Measurements from ENCODE around the gene OSM. TPM values are rescaled to one million over a fixed set of nuclear protein-coding genes. Genes with fewer than 3 reads are reported as not detected.

Gene OSM
- polyA plus RNA-seq: under 1 TPM; 0.22 to 0.63 TPM

GRCh38 chr22:30266445-30267381, at the start of gene OSM:
Gene OSM, minus strand, starts transcription at chr22:30266851. Its CDS starts 52 bp downstream, at chr22:30266799.
- H3K9me3 ChIP-seq (ENCODE audit: control insufficient read depth in 2 of 2, insufficient read depth in 1 of 2, low read depth in 1 of 2, low read length in 1 of 2): no peaks in the 10 kb centered on the region
- H3K4me1 ChIP-seq (ENCODE audit: control insufficient read depth in 2 of 2, insufficient read depth in 2 of 2, low read length in 1 of 2): peaks cover 0 to 11% of the 10 kb centered on the region in 2 donors
- peak within 1 kb of the TSS; percentile 11 to 19 for H3K27ac ChIP-seq (ENCODE audit: low read depth in 2 of 2, low read length in 1 of 2)
- WGBS, 2 donors: 58 to 63% methylated on average over 35 of the region's 35 CpGs
- H3K27me3 ChIP-seq (ENCODE audit: control insufficient read depth in 1 of 2, insufficient read depth in 2 of 2, low read length in 2 of 2): no peaks in the 10 kb centered on the region
- peak within 1 kb of the TSS in 1 of 2 donors; percentile 18 for H3K4me3 ChIP-seq (ENCODE audit: low read depth in 1 of 2, low read length in 2 of 2)
- H3K36me3 ChIP-seq (ENCODE audit: control insufficient read depth in 2 of 2, insufficient read depth in 2 of 2, low read length in 1 of 2): no peaks in the 10 kb centered on the region

GRCh38 chr22:30315962-30316576, 49.4 kb upstream of the OSM start:
- 77% methylated on average over 2 of the region's 2 CpGs for WGBS, 2 donors
- H3K4me1 ChIP-seq (ENCODE audit: control insufficient read depth in 2 of 2, insufficient read depth in 2 of 2, low read length in 1 of 2): peaks cover 14 to 58% of the 10 kb centered on the region in 2 donors

GRCh38 chr22:30314915-30315314, 48.3 kb upstream of the OSM start:
- Histone ChIP-seq H3K27ac (ENCODE audit: low read depth in 2 of 2, low read length in 1 of 2) (peak overlapping the region in 1 of 2 donors; percentile 15), H3K27me3 (ENCODE audit: control insufficient read depth in 1 of 2, insufficient read depth in 2 of 2, low read length in 2 of 2) (no peaks in the 10 kb centered on the region), H3K9me3 (ENCODE audit: control insufficient read depth in 2 of 2, insufficient read depth in 1 of 2, low read depth in 1 of 2, low read length in 1 of 2) (no peaks in the 10 kb centered on the region), H3K4me3 (ENCODE audit: low read depth in 1 of 2, low read length in 2 of 2) (no peak overlapping the region), H3K36me3 (ENCODE audit: control insufficient read depth in 2 of 2, insufficient read depth in 2 of 2, low read length in 1 of 2) (peaks cover 0 to 12% of the 10 kb centered on the region in 2 donors), H3K4me1 (ENCODE audit: control insufficient read depth in 2 of 2, insufficient read depth in 2 of 2, low read length in 1 of 2) (peaks cover 8 to 57% of the 10 kb centered on the region in 2 donors)
- WGBS, 2 donors: 55 to 68% methylated on average over 8 of the region's 8 CpGs

More at GRCh38 chr22:30315962-30316576, 49.4 kb upstream of the OSM start:
- peak overlapping the region; percentile 26 to 43 for H3K27ac ChIP-seq (ENCODE audit: low read depth in 2 of 2, low read length in 1 of 2)
- peaks cover 0 to 20% of the 10 kb centered on the region in 2 donors for H3K36me3 ChIP-seq (ENCODE audit: control insufficient read depth in 2 of 2, insufficient read depth in 2 of 2, low read length in 1 of 2)
- no peak overlapping the region for H3K4me3 ChIP-seq (ENCODE audit: low read depth in 1 of 2, low read length in 2 of 2)
- no peaks in the 10 kb centered on the region for H3K27me3 ChIP-seq (ENCODE audit: control insufficient read depth in 1 of 2, insufficient read depth in 2 of 2, low read length in 2 of 2)
- no peaks in the 10 kb centered on the region for H3K9me3 ChIP-seq (ENCODE audit: control insufficient read depth in 2 of 2, insufficient read depth in 1 of 2, low read depth in 1 of 2, low read length in 1 of 2)

- WGBS, 2 donors: 64 to 65% methylated on average over 6 of the region's 8 CpGs
- H3K27ac ChIP-seq (ENCODE audit: low read depth in 2 of 2, low read length in 1 of 2): peak overlapping the region; percentile 71 to 83
- H3K4me1 ChIP-seq (ENCODE audit: control insufficient read depth in 2 of 2, insufficient read depth in 2 of 2, low read length in 1 of 2): peaks cover 18 to 61% of the 10 kb centered on the region in 2 donors
- no peak overlapping the region for H3K4me3 ChIP-seq (ENCODE audit: low read depth in 1 of 2, low read length in 2 of 2)
- no peaks in the 10 kb centered on the region for H3K9me3 ChIP-seq (ENCODE audit: control insufficient read depth in 2 of 2, insufficient read depth in 1 of 2, low read depth in 1 of 2, low read length in 1 of 2)
- H3K36me3 ChIP-seq (ENCODE audit: control insufficient read depth in 2 of 2, insufficient read depth in 2 of 2, low read length in 1 of 2): peaks cover 0 to 9% of the 10 kb centered on the region in 2 donors
- H3K27me3 ChIP-seq (ENCODE audit: control insufficient read depth in 1 of 2, insufficient read depth in 2 of 2, low read length in 2 of 2): no peaks in the 10 kb centered on the region
These were observed 47.1 kb upstream of the OSM start for GRCh38 chr22:30313527-30314363.

GRCh38 chr22:30312053-30312452, 45.4 kb upstream of the OSM start:
- WGBS, 2 donors: 43 to 65% methylated on average over 6 of the region's 6 CpGs
- Histone ChIP-seq H3K36me3 (ENCODE audit: control insufficient read depth in 2 of 2, insufficient read depth in 2 of 2, low read length in 1 of 2) (peaks cover 0 to 5% of the 10 kb centered on the region in 2 donors), H3K27me3 (ENCODE audit: control insufficient read depth in 1 of 2, insufficient read depth in 2 of 2, low read length in 2 of 2) (no peaks in the 10 kb centered on the region), H3K27ac (ENCODE audit: low read depth in 2 of 2, low read length in 1 of 2) (peak overlapping the region; percentile 93 to 99), H3K4me3 (ENCODE audit: low read depth in 1 of 2, low read length in 2 of 2) (no peak overlapping the region), H3K9me3 (ENCODE audit: control insufficient read depth in 2 of 2, insufficient read depth in 1 of 2, low read depth in 1 of 2, low read length in 1 of 2) (no peaks in the 10 kb centered on the region), H3K4me1 (ENCODE audit: control insufficient read depth in 2 of 2, insufficient read depth in 2 of 2, low read length in 1 of 2) (peaks cover 25 to 59% of the 10 kb centered on the region in 2 donors)

- 42 to 46% methylated on average over 8 of the region's 8 CpGs for WGBS, 2 donors
- Histone ChIP-seq H3K36me3 (ENCODE audit: control insufficient read depth in 2 of 2, insufficient read depth in 2 of 2, low read length in 1 of 2) (peaks cover 0 to 5% of the 10 kb centered on the region in 2 donors), H3K4me3 (ENCODE audit: low read depth in 1 of 2, low read length in 2 of 2) (no peak overlapping the region), H3K27ac (ENCODE audit: low read depth in 2 of 2, low read length in 1 of 2) (peak overlapping the region; percentile 93 to 99), H3K9me3 (ENCODE audit: control insufficient read depth in 2 of 2, insufficient read depth in 1 of 2, low read depth in 1 of 2, low read length in 1 of 2) (no peaks in the 10 kb centered on the region), H3K4me1 (ENCODE audit: control insufficient read depth in 2 of 2, insufficient read depth in 2 of 2, low read length in 1 of 2) (peaks cover 27 to 58% of the 10 kb centered on the region in 2 donors), H3K27me3 (ENCODE audit: control insufficient read depth in 1 of 2, insufficient read depth in 2 of 2, low read length in 2 of 2) (no peaks in the 10 kb centered on the region)
These were observed 44.5 kb upstream of the OSM start for GRCh38 chr22:30310881-30311771.

- H3K9me3 ChIP-seq (ENCODE audit: control insufficient read depth in 2 of 2, insufficient read depth in 1 of 2, low read depth in 1 of 2, low read length in 1 of 2): no peaks in the 10 kb centered on the region
- H3K27me3 ChIP-seq (ENCODE audit: control insufficient read depth in 1 of 2, insufficient read depth in 2 of 2, low read length in 2 of 2): no peaks in the 10 kb centered on the region
- no peaks in the 10 kb centered on the region for H3K36me3 ChIP-seq (ENCODE audit: control insufficient read depth in 2 of 2, insufficient read depth in 2 of 2, low read length in 1 of 2)
- peak overlapping the region; percentile 93 to 99 for H3K27ac ChIP-seq (ENCODE audit: low read depth in 2 of 2, low read length in 1 of 2)
- peaks cover 32 to 59% of the 10 kb centered on the region in 2 donors for H3K4me1 ChIP-seq (ENCODE audit: control insufficient read depth in 2 of 2, insufficient read depth in 2 of 2, low read length in 1 of 2)
- WGBS, 2 donors: 44 to 46% methylated on average over 7 of the region's 7 CpGs
- H3K4me3 ChIP-seq (ENCODE audit: low read depth in 1 of 2, low read length in 2 of 2): no peak overlapping the region
These were observed 43.5 kb upstream of the OSM start for GRCh38 chr22:30309951-30310741.

- peaks cover 34 to 63% of the 10 kb centered on the region in 2 donors for H3K4me1 ChIP-seq (ENCODE audit: control insufficient read depth in 2 of 2, insufficient read depth in 2 of 2, low read length in 1 of 2)
- no peak overlapping the region for H3K4me3 ChIP-seq (ENCODE audit: low read depth in 1 of 2, low read length in 2 of 2)
- H3K9me3 ChIP-seq (ENCODE audit: control insufficient read depth in 2 of 2, insufficient read depth in 1 of 2, low read depth in 1 of 2, low read length in 1 of 2): no peaks in the 10 kb centered on the region
- no peaks in the 10 kb centered on the region for H3K27me3 ChIP-seq (ENCODE audit: control insufficient read depth in 1 of 2, insufficient read depth in 2 of 2, low read length in 2 of 2)
- WGBS, 2 donors: 64 to 67% methylated on average over 5 of the region's 5 CpGs
- H3K36me3 ChIP-seq (ENCODE audit: control insufficient read depth in 2 of 2, insufficient read depth in 2 of 2, low read length in 1 of 2): no peaks in the 10 kb centered on the region
- H3K27ac ChIP-seq (ENCODE audit: low read depth in 2 of 2, low read length in 1 of 2): peak overlapping the region; percentile 93 to 99
These were observed 42.0 kb upstream of the OSM start for GRCh38 chr22:30308518-30309230.

All from esophagus (tissue), 2 donors.